ENCODE data around the gene HAND1.
"Not testable (repeated sequence)": the region's sequence is repeated elsewhere in the genome, so short reads cannot be mapped to it uniquely, and the experiment has no call there.

HAND1 gene

GRCh38 chr5:154478224-154478565 is at the start of gene HAND1:
HAND1 (minus strand) TSS chr5:154478227; CDS start chr5:154478008, 219 bp downstream.
- H3K27me3 Mint-ChIP-seq: peaks cover 62% of the 10 kb centered on the region
- no peaks in the 10 kb centered on the region for H3K36me3 Mint-ChIP-seq
- no peaks in the 10 kb centered on the region for H3K9me3 Mint-ChIP-seq (ENCODE audit: low read depth)
- no peak within 1 kb of the TSS for H3K27ac Mint-ChIP-seq
- H3K4me1 Mint-ChIP-seq (ENCODE audit: low read depth): peaks cover 59% of the 10 kb centered on the region
- H3K4me3 Mint-ChIP-seq: peak within 1 kb of the TSS; percentile 67

- Mint-ChIP-seq H3K27me3 (peaks cover 12% of the 10 kb centered on the region), H3K36me3 (no peaks in the 10 kb centered on the region), H3K27ac (no peak overlapping the region), H3K4me1 (ENCODE audit: low read depth) (no peaks in the 10 kb centered on the region), H3K9me3 (ENCODE audit: low read depth) (no peaks in the 10 kb centered on the region), H3K4me3 (no peak overlapping the region)
These were observed 48.5 kb upstream of the HAND1 start for GRCh38 chr5:154526231-154527226.

- Mint-ChIP-seq H3K36me3 (no peaks in the 10 kb centered on the region), H3K9me3 (ENCODE audit: low read depth) (no peaks in the 10 kb centered on the region), H3K27ac (no peak overlapping the region), H3K4me1 (ENCODE audit: low read depth) (no peaks in the 10 kb centered on the region), H3K27me3 (peaks cover 16% of the 10 kb centered on the region), H3K4me3 (no peak overlapping the region)
These were observed 46.8 kb upstream of the HAND1 start for GRCh38 chr5:154524859-154525258.

- Mint-ChIP-seq H3K27me3 (peaks cover 22% of the 10 kb centered on the region), H3K4me3 (no peak overlapping the region), H3K36me3 (no peaks in the 10 kb centered on the region), H3K4me1 (ENCODE audit: low read depth) (no peaks in the 10 kb centered on the region), H3K9me3 (ENCODE audit: low read depth) (no peaks in the 10 kb centered on the region), H3K27ac (no peak overlapping the region)
These were observed 46.2 kb upstream of the HAND1 start for GRCh38 chr5:154524181-154524580.

- Mint-ChIP-seq H3K4me1 (ENCODE audit: low read depth) (no peaks in the 10 kb centered on the region), H3K27me3 (peaks cover 23% of the 10 kb centered on the region), H3K9me3 (ENCODE audit: low read depth) (no peaks in the 10 kb centered on the region), H3K36me3 (no peaks in the 10 kb centered on the region), H3K4me3 (no peak overlapping the region), H3K27ac (no peak overlapping the region)
These were observed 45.7 kb upstream of the HAND1 start for GRCh38 chr5:154523709-154524108.

GRCh38 chr5:154523104-154523503 is 45.1 kb upstream of the HAND1 start:
- Mint-ChIP-seq H3K27ac (no peak overlapping the region), H3K36me3 (no peaks in the 10 kb centered on the region), H3K4me3 (no peak overlapping the region), H3K9me3 (ENCODE audit: low read depth) (no peaks in the 10 kb centered on the region), H3K27me3 (peaks cover 19% of the 10 kb centered on the region), H3K4me1 (ENCODE audit: low read depth) (no peaks in the 10 kb centered on the region)

GRCh38 chr5:154522284-154522683 is 44.3 kb upstream of the HAND1 start:
- Mint-ChIP-seq H3K4me3 (no peak overlapping the region), H3K27ac (no peak overlapping the region), H3K9me3 (ENCODE audit: low read depth) (no peaks in the 10 kb centered on the region), H3K27me3 (peaks cover 20% of the 10 kb centered on the region), H3K4me1 (ENCODE audit: low read depth) (no peaks in the 10 kb centered on the region), H3K36me3 (no peaks in the 10 kb centered on the region)

GRCh38 chr5:154521756-154522155 is 43.7 kb upstream of the HAND1 start:
- no peaks in the 10 kb centered on the region for H3K9me3 Mint-ChIP-seq (ENCODE audit: low read depth)
- H3K36me3 Mint-ChIP-seq: no peaks in the 10 kb centered on the region
- H3K27ac Mint-ChIP-seq: no peak overlapping the region
- peaks cover 20% of the 10 kb centered on the region for H3K27me3 Mint-ChIP-seq
- H3K4me1 Mint-ChIP-seq (ENCODE audit: low read depth): no peaks in the 10 kb centered on the region
- H3K4me3 Mint-ChIP-seq: no peak overlapping the region

- no peak overlapping the region for H3K4me3 Mint-ChIP-seq
- H3K27me3 Mint-ChIP-seq: peaks cover 19% of the 10 kb centered on the region
- H3K4me1 Mint-ChIP-seq (ENCODE audit: low read depth): no peaks in the 10 kb centered on the region
- no peaks in the 10 kb centered on the region for H3K9me3 Mint-ChIP-seq (ENCODE audit: low read depth)
- no peak overlapping the region for H3K27ac Mint-ChIP-seq
- H3K36me3 Mint-ChIP-seq: no peaks in the 10 kb centered on the region
These were observed 42.9 kb upstream of the HAND1 start for GRCh38 chr5:154520861-154521453.

- Mint-ChIP-seq H3K27ac (no peak overlapping the region), H3K36me3 (no peaks in the 10 kb centered on the region), H3K4me1 (ENCODE audit: low read depth) (no peaks in the 10 kb centered on the region), H3K27me3 (peaks cover 21% of the 10 kb centered on the region), H3K4me3 (no peak overlapping the region), H3K9me3 (ENCODE audit: low read depth) (no peaks in the 10 kb centered on the region)
These were observed 41.3 kb upstream of the HAND1 start for GRCh38 chr5:154519359-154519758.

- Mint-ChIP-seq H3K4me3 (no peak overlapping the region), H3K4me1 (ENCODE audit: low read depth) (peaks cover 6% of the 10 kb centered on the region), H3K36me3 (no peaks in the 10 kb centered on the region), H3K9me3 (ENCODE audit: low read depth) (no peaks in the 10 kb centered on the region), H3K27ac (no peak overlapping the region), H3K27me3 (peaks cover 24% of the 10 kb centered on the region)
These were observed 40.4 kb upstream of the HAND1 start for GRCh38 chr5:154518438-154518867.

- peaks cover 23% of the 10 kb centered on the region for H3K27me3 Mint-ChIP-seq
- H3K4me1 Mint-ChIP-seq (ENCODE audit: low read depth): peaks cover 6% of the 10 kb centered on the region
- H3K4me3 Mint-ChIP-seq: no peak overlapping the region
- H3K27ac Mint-ChIP-seq: no peak overlapping the region
- H3K9me3 Mint-ChIP-seq (ENCODE audit: low read depth): no peaks in the 10 kb centered on the region
- no peaks in the 10 kb centered on the region for H3K36me3 Mint-ChIP-seq
These were observed 39.9 kb upstream of the HAND1 start for GRCh38 chr5:154517810-154518437.

GRCh38 chr5:154517181-154517580 is 39.2 kb upstream of the HAND1 start:
- no peak overlapping the region for H3K4me3 Mint-ChIP-seq
- H3K4me1 Mint-ChIP-seq (ENCODE audit: low read depth): peaks cover 6% of the 10 kb centered on the region
- H3K27ac Mint-ChIP-seq: no peak overlapping the region
- peaks cover 22% of the 10 kb centered on the region for H3K27me3 Mint-ChIP-seq
- H3K36me3 Mint-ChIP-seq: no peaks in the 10 kb centered on the region
- no peaks in the 10 kb centered on the region for H3K9me3 Mint-ChIP-seq (ENCODE audit: low read depth)

GRCh38 chr5:154516475-154516874 is 38.4 kb upstream of the HAND1 start:
- Mint-ChIP-seq H3K4me1 (ENCODE audit: low read depth) (peaks cover 6% of the 10 kb centered on the region), H3K36me3 (no peaks in the 10 kb centered on the region), H3K27me3 (peaks cover 20% of the 10 kb centered on the region), H3K4me3 (no peak overlapping the region), H3K27ac (no peak overlapping the region), H3K9me3 (ENCODE audit: low read depth) (no peaks in the 10 kb centered on the region)

GRCh38 chr5:154515488-154515887 is 37.5 kb upstream of the HAND1 start:
- H3K27ac Mint-ChIP-seq; H3K36me3 Mint-ChIP-seq; H3K4me1 Mint-ChIP-seq (ENCODE audit: low read depth); H3K4me3 Mint-ChIP-seq; H3K9me3 Mint-ChIP-seq (ENCODE audit: low read depth): not testable (repeated sequence)
- peaks cover 17% of the 10 kb centered on the region for H3K27me3 Mint-ChIP-seq
